ENCODE results near the gene CDK5RAP2. TPM values are rescaled to one million over a fixed set of nuclear protein-coding genes. Genes with fewer than 3 reads are reported as not detected.

Gene CDK5RAP2
- total and polyA plus RNA-seq, 10 donors: 19.5 to 93.7 (median 61.9) TPM

DNA sequence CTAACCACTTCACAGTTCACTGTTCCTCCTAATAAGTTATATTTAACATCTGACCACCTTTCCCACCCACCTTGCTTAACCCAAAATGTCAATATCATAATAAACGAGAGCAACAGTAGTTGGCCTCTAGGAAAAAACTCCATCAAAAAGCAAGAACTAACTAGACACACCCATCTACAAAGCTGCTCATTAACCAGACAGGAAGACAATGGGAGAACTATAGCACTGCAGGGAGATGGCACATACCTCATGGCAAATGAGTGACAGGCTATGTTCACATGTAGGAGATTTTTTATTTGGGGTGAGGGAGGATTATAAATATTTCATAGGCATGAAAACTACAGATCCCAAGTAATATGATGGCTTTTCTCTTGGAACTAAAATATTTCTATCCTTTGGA, 23.6 kb upstream of the CDK5RAP2 start:
- H3K27me3 ChIP-seq (replicated peaks in 1 of 7): no peaks in the 10 kb centered on the region
- H3K9me3 ChIP-seq: no peaks in the 10 kb centered on the region
- H3K27ac ChIP-seq: no peak overlapping the region
- no peak for DNase-seq
- H3K36me3 ChIP-seq: peaks cover 0 to 63% (median 18%) of the 10 kb centered on the region in 6 donors
- H3K4me3 ChIP-seq: no peak overlapping the region
- WGBS, 5 donors: 83 to 93% (median 87%) methylated on average over 1 of the region's 1 CpG
- no peak for TF ChIP-seq POLR2A (IDR thresholded peaks at IDR 0.05)
- TF ChIP-seq, protein P1, sequence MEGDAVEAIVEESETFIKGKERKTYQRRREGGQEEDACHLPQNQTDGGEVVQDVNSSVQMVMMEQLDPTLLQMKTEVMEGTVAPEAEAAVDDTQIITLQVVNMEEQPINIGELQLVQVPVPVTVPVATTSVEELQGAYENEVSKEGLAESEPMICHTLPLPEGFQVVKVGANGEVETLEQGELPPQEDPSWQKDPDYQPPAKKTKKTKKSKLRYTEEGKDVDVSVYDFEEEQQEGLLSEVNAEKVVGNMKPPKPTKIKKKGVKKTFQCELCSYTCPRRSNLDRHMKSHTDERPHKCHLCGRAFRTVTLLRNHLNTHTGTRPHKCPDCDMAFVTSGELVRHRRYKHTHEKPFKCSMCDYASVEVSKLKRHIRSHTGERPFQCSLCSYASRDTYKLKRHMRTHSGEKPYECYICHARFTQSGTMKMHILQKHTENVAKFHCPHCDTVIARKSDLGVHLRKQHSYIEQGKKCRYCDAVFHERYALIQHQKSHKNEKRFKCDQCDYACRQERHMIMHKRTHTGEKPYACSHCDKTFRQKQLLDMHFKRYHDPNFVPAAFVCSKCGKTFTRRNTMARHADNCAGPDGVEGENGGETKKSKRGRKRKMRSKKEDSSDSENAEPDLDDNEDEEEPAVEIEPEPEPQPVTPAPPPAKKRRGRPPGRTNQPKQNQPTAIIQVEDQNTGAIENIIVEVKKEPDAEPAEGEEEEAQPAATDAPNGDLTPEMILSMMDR (IDR thresholded peaks at IDR 0.05 in 8 of 11, conservative IDR thresholded peaks at IDR 0.05 in 3 of 11): no peak
- no peak for TF ChIP-seq POLR2AphosphoS5 (IDR thresholded peaks at IDR 0.05)
- intact Hi-C loops (cut with DNase I; ENCODE audit: low total_unique reads): no loop called here
- H3K4me1 ChIP-seq: no peaks in the 10 kb centered on the region

DNA sequence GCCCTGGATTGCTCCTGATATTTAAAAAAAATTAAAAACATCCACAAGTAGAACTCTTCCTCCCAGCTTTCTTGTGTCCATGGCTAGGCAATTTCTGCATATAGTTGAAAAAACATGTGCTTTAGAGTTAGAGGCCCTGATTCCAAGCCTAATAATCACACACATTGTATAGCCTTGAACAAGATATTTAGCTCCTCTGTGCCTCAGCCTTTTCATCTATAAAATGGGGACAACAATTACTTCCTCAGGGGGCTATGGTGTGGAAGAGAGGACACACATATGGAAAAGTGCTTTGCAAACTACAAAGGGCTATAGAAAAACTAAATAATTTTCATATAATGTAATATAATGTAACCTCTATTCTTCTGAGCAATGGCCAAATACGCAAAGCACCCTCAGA, 23.0 kb upstream of the CDK5RAP2 start:
- Histone ChIP-seq H3K4me3 (no peak overlapping the region), H3K36me3 (peaks cover 0 to 57% (median 18%) of the 10 kb centered on the region in 6 donors), H3K9me3 (no peaks in the 10 kb centered on the region), H3K27me3 (replicated peaks in 1 of 7) (no peaks in the 10 kb centered on the region), H3K4me1 (no peaks in the 10 kb centered on the region), H3K27ac (no peak overlapping the region)
- TF ChIP-seq POLR2AphosphoS5 (IDR thresholded peaks at IDR 0.05) (no peak), POLR2A (IDR thresholded peaks at IDR 0.05) (no peak)
- TF ChIP-seq, protein P1 (IDR thresholded peaks at IDR 0.05 in 8 of 11, conservative IDR thresholded peaks at IDR 0.05 in 3 of 11): no peak
- intact Hi-C loops (cut with DNase I; ENCODE audit: low total_unique reads): no loop called here
- DNase-seq: no peak
- WGBS, 5 donors: 90 to 100% (median 100%) methylated on average over 1 of the region's 1 CpG

DNA sequence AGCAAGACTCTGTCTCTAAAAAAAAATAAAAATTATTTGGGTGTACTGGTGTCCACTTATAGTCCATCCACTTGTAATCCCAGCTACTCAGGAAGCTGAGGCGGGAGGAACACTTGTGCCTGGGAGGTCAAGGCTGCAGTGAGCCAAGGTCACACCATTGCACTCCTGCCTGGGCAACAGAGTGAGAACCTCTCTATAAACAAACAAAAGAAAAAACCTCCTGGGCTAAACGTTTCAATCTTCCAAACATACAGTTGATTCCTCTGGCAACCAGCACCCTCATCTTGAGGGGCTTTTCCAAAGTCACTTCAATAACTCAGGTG, 13.9 kb upstream of the CDK5RAP2 start:
- Histone ChIP-seq H3K36me3 (no peaks in the 10 kb centered on the region), H3K9me3 (peaks cover 0 to 11% (median 0%) of the 10 kb centered on the region in 8 donors), H3K27me3 (replicated peaks in 1 of 7) (no peaks in the 10 kb centered on the region), H3K4me3 (no peak overlapping the region), H3K4me1 (no peaks in the 10 kb centered on the region), H3K27ac (no peak overlapping the region)
- TF ChIP-seq POLR2AphosphoS5 (IDR thresholded peaks at IDR 0.05): no peak
- TF ChIP-seq, protein P1 (IDR thresholded peaks at IDR 0.05 in 8 of 11, conservative IDR thresholded peaks at IDR 0.05 in 3 of 11): no peak
- no peak for TF ChIP-seq POLR2A (IDR thresholded peaks at IDR 0.05)
- no peak for DNase-seq
- intact Hi-C loops (cut with DNase I; ENCODE audit: low total_unique reads): no loop called here
- WGBS, 5 donors: 49 to 69% (median 58%) methylated on average over 2 of the region's 2 CpGs

DNA sequence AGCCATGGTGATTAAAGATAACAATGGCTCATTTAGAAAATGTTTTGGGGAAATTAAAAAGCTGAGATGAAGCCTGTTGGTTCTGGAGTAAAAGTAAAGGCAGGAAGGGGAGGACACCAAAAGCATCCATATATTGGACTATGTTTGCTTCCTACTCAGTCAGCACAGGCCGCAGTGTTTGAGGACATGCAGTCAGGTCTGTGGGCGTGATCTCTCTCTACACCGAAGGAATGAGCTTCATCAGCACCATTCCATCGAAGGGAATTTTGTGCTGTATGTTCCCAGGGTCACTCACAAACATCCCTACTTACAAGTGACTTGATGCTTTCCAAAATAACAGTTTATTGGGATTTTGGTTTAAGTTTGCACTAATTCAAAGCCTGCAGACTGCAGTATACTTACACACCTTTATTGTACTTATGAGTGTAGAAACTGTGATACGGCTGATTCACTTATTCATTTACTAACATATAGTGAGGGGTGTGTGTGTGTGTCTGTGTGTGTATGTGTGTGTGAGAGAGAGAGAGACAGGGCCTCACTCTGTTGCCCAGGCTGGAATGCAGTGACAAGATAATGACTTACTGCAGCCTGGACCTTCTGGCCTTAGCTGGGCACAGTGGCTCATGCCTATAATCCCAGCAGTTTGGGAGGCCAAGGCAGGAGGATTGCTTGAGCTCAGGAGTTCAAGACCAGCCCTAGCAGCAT, 13.4 kb upstream of the CDK5RAP2 start:
- Histone ChIP-seq H3K36me3 (no peaks in the 10 kb centered on the region), H3K27ac (no peak overlapping the region), H3K4me1 (no peaks in the 10 kb centered on the region), H3K4me3 (no peak overlapping the region), H3K9me3 (peaks cover 0 to 11% (median 0%) of the 10 kb centered on the region in 8 donors), H3K27me3 (replicated peaks in 1 of 7) (no peaks in the 10 kb centered on the region)
- intact Hi-C loops (cut with DNase I; ENCODE audit: low total_unique reads): no loop called here
- 80 to 92% (median 89%) methylated on average over 5 of the region's 5 CpGs for WGBS, 5 donors
- DNase-seq: no peak
- TF ChIP-seq POLR2AphosphoS5 (IDR thresholded peaks at IDR 0.05) (no peak), POLR2A (IDR thresholded peaks at IDR 0.05) (no peak)
- TF ChIP-seq, protein P1 (IDR thresholded peaks at IDR 0.05 in 8 of 11, conservative IDR thresholded peaks at IDR 0.05 in 3 of 11): no peak

Measured in spleen (tissue), 11 donors.